HG03575 (cell line): ENCODE results near the gene VPS29.
"Not testable (repeated sequence)": the region's sequence is repeated elsewhere in the genome, so short reads cannot be mapped to it uniquely, and the experiment has no call there.

ENCODE experiments used
- ATAC-seq: cut with Tn5 transposase; IDR thresholded peaks from one replicate; pipeline ENCODE4 v1.9.1; 2021; ENCODE audit not compliant: unreplicated experiment, insufficient number of reproducible peaks, low FRiP score; ENCODE audit errors: extremely low read depth

VPS29 gene

GRCh38 chr12:110461189-110461588, 40.7 kb downstream of the VPS29 start:
- not testable (repeated sequence) for ATAC-seq

GRCh38 chr12:110458756-110459155, 43.2 kb downstream of the VPS29 start:
- no peak for ATAC-seq

- ATAC-seq, result no peak
Measured at GRCh38 chr12:110453569-110454296, 48.2 kb downstream of the VPS29 start.

GRCh38 chr12:110451263-110451662, 50.6 kb downstream of the VPS29 start:
- no peak for ATAC-seq

GRCh38 chr12:110449799-110450497, 52.0 kb downstream of the VPS29 start, which contains the start of gene ARPC3:
Gene ARPC3 (minus strand): TSS chr12:110450337. CDS start chr12:110450260, 77 bp downstream.
- ATAC-seq, result peak; percentile 28

GRCh38 chr12:110444455-110444854, 57.5 kb downstream of the VPS29 start:
- ATAC-seq, result no peak
